ENCODE measurements around the gene COMT.

Gene COMT

DNA sequence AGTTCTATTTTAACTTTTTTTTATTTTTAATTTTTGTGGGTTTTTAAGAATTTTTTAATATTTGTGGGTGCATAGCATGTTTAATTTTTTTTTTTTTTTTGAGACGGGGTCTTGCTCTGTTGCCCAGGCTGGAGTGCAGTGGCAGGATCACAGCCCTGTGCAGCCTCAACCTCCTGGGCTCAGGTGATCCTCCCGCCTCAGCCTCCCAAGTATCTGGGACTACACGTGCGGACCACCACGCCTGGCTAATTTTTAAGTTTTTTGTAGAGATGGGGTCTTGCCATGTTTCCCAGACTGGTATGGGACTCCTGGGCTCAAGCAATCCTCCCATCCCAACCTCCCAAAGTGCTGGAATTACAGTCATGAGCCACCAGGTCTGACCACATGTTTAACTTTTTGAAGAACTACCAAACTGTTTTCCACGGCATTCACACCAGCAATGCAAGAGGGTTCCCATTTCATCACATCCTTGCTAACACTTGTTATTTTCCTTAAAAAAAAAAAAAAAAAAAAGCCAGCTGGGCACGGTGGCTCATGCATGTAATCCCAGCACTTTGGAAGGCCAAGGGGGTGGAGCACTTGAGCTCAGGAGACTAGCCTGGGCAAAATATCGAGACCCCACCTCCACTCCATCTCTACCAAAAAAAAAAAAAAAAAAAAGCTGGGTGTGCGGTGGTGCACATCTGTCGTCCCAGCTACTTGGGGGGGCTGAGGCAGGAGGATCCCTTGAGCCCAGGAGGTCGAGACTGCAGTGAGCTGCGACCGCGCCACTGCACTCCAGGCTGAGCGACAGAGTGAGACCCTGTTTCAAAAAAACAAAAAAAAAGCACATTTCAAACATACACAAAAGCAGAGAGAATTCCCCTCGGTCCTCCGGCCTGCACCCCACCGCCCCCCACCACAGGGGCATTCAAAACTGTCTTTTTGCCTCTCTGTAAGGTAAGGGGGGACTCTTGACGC, 16.8 kb downstream of the COMT start:
- FAIRE-seq: no peak

DNA sequence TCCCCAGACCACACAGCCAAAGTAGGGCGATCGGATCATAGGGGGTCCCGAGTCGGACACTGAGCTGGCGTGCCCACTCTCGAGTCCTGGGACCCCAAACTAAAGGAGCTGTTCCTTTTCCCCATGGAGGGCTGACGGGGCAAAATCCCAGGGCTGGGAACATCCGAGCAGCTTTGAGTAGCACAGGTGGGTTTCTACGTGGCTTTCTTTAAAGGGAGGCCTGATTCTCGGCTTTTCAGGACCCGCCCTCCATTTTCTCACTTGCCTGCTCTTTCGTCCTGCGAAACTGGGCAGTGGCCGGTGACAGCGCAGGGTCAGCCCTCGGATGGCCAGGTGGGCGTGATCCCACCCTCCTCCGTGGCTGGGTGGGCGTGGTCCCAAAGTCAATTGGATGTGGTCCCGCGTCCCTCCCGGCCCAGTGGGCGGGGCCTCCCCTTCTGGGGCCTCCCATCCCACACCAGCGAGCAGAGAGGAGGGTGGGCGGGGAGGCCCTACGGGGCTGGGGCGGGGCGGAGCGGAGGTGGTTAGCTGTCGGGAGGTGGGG, 17.5 kb downstream of the COMT start:
- FAIRE-seq: no peak

DNA sequence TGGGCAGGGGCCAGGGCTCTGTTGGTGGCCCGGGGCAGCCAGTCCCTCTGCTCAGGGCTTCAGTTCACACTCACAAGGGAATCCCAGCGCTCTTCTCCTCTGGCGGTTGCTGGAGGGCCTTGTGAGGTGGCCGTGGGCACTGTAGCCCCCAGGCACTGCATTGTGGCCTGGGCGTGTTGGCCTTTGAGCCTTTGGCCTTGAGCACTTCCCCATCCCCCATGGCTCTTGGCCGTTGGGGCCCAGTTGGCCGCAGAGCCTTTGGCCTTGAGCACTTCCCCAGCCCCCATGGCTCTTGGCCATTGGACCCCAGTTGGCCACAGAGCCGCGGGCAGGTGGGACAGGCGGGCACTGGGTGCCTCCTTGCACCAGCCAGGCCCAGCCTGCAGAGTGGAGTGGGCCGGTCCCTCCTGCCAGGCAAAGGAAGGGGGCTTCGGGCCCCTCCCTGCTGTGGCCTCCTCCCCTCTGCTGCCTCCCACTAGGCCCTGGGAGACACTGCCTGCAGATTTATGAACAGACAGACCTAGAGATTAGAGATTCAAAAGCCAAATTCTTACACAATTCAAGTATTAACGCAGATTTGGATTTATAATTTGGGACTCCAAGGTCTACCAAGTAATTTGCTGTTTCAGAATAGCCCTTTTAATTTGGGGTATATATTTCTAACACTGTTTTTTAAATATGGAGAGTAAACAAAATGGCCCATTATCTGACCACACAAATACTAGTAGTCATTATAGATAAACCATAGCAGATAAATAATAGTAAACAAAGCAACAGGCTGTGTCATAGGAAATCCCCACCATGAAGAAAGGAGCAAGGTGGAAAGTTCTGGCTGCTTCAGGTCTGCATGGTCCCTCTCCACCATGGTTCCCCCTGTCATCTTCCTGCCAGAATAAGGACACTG, 18.3 kb downstream of the COMT start:
- no peak for FAIRE-seq

DNA sequence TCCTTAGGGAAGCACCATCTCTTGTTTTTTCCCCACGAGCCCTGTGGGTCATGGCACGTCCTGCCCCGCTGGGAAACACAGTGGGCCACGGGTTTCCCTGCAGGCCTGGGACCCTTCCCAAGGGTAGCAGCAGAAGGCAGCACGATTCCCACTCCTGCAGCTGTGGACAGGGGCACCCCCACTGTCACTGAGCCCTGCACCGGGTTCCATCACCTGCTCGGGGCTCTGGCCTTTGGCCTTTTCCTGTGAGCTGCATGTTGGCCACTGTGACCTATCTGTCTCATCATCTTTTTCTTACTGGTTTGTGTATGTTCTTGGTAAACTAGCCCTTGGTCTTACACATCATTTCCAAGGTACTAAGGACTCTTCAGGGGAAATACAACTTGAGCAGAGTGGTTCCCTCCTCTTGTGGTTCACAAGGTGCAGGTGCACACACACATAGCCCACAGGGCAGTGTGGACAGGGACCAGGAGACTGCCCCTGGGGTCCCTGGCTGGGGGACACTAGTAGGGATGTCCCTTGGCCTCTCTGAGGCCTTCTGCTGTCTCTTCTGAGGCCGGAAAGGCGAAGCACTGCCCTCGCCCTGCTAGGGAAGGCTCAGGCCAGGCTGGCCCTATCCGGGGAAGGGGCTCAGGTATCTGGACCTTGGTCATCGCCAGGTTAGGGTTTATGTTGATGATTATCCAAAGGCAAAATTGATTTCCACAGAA, 19.1 kb downstream of the COMT start:
- FAIRE-seq: no peak

DNA sequence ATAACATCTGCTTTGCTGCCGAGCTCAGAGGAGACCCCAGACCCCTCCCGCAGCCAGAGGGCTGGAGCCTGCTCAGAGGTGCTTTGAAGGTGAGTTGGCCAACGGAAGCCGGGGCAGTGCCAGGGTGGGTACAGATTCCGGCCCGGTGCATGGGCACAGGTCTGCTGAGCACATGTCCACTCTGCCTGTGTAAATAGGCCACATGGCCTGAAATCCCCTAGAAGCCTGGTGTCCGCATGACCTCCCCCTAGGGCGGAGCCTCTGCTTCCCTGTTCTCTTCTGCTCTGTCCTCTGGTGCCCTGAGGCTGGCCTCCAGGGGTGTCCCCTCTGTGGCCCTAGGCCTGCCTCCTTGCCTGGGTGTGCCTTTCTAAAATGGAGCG, 19.6 kb downstream of the COMT start:
- FAIRE-seq: no peak

DNA sequence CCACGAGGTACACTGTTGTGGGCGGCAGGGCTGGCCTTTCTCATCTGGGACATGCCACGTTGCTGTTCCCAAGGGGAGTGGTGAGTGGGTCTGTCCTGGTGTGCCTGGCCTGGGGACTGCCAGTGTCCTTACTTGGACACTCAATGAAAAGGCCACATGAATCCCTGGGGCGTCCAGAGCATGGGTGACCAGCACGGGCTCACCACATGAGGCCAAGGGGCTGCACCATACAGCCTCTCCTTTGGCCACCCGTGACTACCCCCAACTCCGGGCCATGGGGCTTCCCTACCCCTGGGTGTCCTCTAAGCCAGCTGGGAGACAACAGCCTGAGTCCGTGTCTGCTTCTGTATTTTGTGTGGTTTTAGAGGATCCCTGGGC, 20.3 kb downstream of the COMT start:
- FAIRE-seq: no peak

DNA sequence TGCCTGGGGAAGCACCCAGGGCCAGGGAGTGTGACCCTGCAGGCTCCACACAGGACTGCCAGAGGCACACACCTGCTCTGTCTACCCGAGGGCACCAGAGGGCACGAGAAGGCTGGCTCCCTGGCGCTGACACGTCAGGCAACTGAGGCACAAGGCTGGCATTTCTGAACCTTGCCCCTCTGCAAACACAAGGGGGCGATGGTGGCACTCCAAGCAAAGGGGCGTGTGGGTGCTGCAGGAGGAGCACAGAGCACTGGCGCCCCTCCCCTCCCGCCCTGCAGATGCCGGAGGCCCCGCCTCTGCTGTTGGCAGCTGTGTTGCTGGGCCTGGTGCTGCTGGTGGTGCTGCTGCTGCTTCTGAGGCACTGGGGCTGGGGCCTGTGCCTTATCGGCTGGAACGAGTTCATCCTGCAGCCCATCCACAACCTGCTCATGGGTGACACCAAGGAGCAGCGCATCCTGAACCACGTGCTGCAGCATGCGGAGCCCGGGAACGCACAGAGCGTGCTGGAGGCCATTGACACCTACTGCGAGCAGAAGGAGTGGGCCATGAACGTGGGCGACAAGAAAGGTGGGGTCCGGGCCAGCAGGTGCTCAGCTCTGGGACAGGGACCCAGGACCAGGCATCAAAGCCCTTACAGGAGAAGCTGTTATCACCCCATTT, 20.8 kb downstream of the COMT start:
- FAIRE-seq: no peak

DNA sequence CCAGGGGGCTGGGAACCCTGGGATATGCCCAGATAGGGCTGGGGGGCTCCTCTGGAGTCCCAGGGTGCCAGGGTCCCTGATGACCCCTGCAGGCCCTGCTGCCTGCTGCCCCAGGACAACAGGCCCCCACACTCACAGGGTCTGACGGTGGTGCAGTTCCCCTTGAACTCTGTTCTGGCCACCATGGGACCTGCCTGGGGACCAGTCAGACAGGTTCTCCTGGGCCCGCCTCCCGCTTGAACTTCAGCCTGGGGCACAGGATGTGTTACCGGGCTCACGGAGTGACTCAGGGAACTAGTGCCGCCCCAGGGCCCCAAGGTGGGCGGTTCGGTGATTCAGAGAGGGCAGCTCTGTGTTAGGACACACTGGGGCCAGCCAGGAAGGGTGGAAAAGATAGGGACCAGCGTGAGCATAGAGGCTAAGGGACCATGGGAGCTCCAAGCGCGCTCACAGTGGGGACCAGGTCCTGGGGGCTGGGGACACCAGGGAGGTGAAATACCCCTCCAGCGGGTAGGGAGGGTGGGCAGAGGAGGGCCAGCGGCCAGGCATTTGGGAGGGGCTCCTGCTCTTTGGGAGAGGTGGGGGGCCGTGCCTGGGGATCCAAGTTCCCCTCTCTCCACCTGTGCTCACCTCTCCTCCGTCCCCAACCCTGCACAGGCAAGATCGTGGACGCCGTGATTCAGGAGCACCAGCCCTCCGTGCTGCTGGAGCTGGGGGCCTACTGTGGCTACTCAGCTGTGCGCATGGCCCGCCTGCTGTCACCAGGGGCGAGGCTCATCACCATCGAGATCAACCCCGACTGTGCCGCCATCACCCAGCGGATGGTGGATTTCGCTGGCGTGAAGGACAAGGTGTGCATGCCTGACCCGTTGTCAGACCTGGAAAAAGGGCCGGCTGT, 21.6 kb downstream of the COMT start:
- no peak for FAIRE-seq

DNA sequence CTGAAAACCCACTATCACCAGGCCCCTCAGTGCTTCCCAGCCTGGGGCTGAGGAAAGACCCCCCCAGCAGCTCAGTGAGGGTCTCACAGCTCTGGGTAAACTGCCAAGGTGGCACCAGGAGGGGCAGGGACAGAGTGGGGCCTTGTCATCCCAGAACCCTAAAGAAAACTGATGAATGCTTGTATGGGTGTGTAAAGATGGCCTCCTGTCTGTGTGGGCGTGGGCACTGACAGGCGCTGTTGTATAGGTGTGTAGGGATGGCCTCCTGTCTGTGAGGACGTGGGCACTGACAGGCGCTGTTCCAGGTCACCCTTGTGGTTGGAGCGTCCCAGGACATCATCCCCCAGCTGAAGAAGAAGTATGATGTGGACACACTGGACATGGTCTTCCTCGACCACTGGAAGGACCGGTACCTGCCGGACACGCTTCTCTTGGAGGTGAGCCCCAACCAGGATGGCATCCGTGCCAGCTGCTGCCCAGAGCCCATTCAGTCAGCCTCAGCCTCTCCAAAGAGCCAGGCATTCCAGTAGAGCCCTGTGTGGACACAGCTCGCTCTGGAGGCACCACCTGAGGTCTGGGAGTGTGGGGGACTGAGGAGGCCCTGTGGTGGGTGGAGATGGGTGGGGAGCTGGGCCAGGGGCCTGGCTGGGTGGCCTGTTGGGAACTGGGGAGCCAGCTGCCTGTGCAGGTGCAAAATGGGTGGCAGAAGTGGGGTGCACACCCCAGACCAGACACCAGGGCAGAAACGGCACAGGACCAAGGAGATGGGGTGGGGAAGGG, 22.5 kb downstream of the COMT start:
- FAIRE-seq: no peak

DNA sequence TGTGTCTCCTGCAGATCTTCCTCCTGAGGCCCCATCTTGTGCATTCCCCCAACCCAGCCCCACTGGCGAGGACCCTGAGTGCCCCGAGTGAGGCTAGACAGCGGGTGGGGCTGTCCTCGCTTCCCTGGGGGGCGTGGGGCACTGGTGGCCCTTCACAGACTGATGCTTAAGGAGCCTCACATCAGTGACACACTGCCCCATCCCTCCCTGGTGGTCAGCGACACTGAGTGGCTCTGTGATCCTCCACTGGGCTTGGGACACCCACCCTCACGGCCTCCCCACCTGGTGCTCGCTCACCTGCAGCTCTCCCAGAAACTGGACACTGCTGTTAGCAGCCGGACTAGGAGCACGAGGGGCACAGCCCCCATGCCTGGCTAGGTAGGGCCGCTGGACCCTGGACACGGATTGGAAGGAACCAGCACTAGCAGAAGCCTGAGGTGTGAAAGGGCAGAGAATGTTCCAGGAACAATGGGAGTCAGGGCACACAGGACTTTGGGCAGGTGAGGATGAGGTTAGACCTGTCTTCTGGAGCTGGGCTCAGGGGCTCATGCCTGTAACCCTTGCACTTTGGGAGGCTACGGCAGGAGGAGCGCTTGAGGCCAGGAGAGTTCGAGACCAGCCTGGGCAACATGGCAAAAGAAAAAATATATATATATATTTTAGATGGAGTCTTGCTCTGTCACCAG, 23.3 kb downstream of the COMT start:
- no peak for FAIRE-seq

DNA sequence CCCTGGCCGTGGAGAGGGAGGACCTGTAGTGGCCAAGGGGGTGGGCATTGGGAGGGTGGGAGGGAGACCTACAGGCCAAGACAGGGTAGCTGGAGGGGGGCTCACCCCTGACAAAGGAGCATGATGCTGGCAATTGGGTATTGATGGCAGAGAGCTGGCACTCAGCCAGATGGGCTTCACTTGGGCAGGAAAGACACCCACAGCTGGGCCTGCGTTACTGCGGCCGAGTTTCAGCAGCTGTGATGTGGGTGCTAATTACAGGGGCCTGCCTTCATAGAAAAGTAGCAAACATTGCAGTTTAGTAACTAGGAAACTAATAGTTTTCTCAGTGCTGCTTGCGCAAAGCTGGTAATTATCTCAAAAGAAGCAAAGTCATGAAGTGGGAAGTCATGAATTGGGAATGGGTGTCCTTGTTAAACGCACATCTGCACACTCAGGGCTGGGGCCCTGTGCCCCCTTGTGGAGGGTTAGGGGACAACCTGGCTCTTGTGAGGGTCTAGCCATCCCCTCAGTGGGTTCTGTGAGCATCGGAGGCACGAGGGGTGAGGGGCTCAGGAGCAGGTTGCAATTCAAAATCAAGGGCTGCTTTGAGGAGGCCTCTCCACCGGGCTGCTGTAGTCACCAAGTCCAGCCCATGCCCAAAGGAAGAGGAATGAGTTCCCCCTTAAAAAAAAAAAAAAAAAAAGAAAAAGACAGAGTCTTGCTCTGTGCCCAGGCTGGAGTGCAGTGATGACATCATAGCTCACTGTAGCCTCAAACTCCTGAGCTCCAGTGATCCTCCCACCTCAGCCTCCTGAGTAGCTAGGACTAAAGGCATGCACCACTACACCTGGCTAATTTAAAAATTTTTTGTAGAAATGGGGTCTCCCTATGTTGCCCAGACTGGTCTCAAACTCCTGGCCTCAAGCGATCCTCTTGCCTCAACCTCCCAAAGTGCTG, 24.5 kb downstream of the COMT start:
- FAIRE-seq: no peak

DNA sequence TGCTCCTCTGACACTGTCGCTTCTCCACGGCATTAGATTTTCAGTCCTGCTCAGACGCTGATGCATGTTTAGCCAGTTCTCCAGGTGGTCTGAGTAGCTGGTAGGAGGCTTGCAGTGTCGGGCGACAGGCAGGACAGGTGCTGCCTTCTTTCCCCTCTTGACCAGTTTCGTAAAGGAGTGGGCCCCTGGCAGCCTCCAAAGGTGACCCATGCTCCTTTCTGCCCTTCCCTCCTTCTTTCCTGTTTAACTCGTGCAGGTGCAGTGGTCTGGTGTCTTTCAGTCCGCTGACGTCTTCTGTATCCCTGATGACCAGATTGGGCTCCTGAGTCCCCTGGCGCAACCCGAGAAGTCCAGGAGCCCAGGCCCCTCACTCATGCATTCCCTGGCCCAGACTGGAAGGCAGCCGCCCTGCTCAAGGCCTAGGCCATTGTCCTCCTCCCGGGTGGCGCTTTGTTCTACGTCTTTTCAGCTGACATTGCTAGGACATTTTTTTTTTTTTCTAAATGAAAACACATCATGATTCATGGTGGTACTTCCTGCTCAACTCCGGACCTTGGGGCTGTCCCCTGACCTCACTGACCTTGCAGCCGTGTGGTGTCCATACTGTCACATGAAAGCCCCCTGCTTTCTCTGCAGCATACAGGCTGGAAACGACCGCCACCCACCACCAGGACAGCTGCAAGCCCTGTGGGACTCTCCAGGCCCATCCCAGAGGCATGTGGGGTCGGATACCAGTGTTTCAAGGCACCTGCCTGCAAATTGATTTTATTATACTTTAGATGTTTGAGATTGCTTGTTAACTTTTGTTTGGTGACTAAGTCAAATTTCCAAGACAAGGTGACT, 25.6 kb downstream of the COMT start:
- no peak for FAIRE-seq

DNA sequence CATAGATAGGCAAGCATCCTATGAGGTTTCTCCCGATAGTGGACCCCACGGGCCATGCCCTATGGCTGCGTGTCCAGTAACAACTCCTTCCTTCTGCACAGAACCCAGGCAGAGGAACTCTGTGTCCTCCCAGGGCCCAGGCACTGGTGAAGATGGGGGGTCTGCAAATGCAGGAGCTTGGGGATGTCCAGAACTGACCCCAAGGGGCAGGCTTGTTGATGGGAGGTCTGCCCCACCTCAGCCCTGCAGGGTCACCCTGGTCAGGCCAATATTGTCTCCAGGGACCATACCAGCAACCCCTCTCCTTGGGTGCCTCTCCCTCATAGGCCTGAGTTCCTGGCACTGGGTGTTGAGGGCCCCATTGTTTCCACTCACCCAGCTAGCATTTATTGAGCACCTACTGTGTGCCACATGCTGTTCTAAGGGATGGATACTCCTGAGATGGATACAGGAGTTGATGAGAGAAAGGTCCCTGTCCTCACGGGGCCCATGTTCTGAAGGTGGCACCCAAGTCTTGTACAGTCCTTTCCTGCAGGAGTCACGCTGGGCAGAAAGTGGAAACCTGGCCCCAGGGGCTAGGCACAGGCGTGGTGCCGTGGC, 26.4 kb downstream of the COMT start:
- FAIRE-seq: no peak

DNA sequence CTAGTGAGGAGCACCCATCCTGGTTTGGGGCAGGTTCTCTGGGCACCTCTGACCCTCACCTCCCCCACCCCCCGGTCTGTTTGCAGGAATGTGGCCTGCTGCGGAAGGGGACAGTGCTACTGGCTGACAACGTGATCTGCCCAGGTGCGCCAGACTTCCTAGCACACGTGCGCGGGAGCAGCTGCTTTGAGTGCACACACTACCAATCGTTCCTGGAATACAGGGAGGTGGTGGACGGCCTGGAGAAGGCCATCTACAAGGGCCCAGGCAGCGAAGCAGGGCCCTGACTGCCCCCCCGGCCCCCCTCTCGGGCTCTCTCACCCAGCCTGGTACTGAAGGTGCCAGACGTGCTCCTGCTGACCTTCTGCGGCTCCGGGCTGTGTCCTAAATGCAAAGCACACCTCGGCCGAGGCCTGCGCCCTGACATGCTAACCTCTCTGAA, 26.9 kb downstream of the COMT start:
- no peak for FAIRE-seq

DNA sequence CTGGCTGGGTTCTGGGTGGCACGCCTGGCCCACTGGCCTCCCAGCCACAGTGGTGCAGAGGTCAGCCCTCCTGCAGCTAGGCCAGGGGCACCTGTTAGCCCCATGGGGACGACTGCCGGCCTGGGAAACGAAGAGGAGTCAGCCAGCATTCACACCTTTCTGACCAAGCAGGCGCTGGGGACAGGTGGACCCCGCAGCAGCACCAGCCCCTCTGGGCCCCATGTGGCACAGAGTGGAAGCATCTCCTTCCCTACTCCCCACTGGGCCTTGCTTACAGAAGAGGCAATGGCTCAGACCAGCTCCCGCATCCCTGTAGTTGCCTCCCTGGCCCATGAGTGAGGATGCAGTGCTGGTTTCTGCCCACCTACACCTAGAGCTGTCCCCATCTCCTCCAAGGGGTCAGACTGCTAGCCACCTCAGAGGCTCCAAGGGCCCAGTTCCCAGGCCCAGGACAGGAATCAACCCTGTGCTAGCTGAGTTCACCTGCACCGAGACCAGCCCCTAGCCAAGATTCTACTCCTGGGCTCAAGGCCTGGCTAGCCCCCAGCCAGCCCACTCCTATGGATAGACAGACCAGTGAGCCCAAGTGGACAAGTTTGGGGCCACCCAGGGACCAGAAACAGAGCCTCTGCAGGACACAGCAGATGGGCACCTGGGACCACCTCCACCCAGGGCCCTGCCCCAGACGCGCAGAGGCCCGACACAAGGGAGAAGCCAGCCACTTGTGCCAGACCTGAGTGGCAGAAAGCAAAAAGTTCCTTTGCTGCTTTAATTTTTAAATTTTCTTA, 27.8 kb downstream of the COMT start:
- no peak for FAIRE-seq

DNA sequence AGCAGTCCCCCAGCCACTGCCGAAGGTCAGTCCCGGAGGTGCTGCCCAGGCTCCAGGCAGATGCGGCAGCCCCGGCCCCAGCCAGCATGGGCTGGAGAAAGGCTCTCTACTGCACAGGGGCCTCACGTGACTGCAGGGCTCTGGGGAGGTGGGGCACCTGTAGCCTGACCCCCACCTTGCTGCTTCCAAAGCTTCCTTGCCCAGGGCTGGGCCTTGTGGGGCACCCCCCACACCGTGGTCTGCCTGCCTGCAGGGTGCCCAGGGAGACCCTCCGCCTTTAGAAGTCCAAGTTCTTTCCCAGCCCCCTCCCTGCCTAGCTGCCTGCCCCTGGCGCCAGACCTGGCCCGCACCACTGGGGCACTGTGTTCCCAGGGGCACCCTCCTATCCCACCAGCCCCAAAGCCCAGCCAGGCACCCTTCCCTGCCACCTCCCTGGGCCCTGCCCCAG, 28.5 kb downstream of the COMT start:
- no peak for FAIRE-seq
